Stimulated activated naive CD8-positive, alpha-beta T cell treated with anti-CD3 and anti-CD28 coated beads, Interleukin-15, Interleukin-2, amounts not matched to agents 100 ng/mL and 50 ng/mL, for 24 hours (primary cell): ENCODE results near the gene RPEL1.
"Not testable (repeated sequence)": the region's sequence is repeated elsewhere in the genome, so short reads cannot be mapped to it uniquely, and the experiment has no call there.

ENCODE experiments used
- H3K27ac Mint-ChIP-seq: one replicate; pipeline ENCODE4 v1.8.0; 2021; ENCODE audit warnings: mild to moderate bottlenecking, mixed read lengths
- H3K27me3 Mint-ChIP-seq: one replicate; pipeline ENCODE4 v1.8.0; 2021; ENCODE audit warnings: mixed read lengths
- H3K36me3 Mint-ChIP-seq: one replicate; pipeline ENCODE4 v1.8.0; 2021; ENCODE audit warnings: low read depth, mixed read lengths
- H3K4me1 Mint-ChIP-seq: one replicate; pipeline ENCODE4 v1.8.0; 2021; ENCODE audit warnings: low read depth, mixed read lengths
- H3K4me3 Mint-ChIP-seq: one replicate; pipeline ENCODE4 v1.8.0; 2021; ENCODE audit warnings: mild to moderate bottlenecking, mixed read lengths
- H3K9me3 Mint-ChIP-seq: one replicate; pipeline ENCODE4 v1.8.0; 2021; ENCODE audit warnings: mixed read lengths

Gene RPEL1

GRCh38 chr10:103245587-103245986 lies at the start of gene RPEL1:
Gene RPEL1 (plus strand): TSS chr10:103245887. CDS start chr10:103245997, 110 bp downstream.
- H3K9me3 Mint-ChIP-seq, H3K4me1 Mint-ChIP-seq, H3K36me3 Mint-ChIP-seq, H3K27ac Mint-ChIP-seq, H3K4me3 Mint-ChIP-seq: not testable (repeated sequence)
- peaks cover 11% of the 10 kb centered on the region for H3K27me3 Mint-ChIP-seq

- peaks cover 11% of the 10 kb centered on the region for H3K36me3 Mint-ChIP-seq
- peaks cover 37% of the 10 kb centered on the region for H3K4me1 Mint-ChIP-seq
- no peak overlapping the region for H3K27ac Mint-ChIP-seq
- peaks cover 5% of the 10 kb centered on the region for H3K27me3 Mint-ChIP-seq
- no peak overlapping the region for H3K4me3 Mint-ChIP-seq
- no peaks in the 10 kb centered on the region for H3K9me3 Mint-ChIP-seq
Measured at GRCh38 chr10:103196516-103196915, 49.2 kb upstream of the RPEL1 start.

GRCh38 chr10:103197174-103197573 lies 48.5 kb upstream of the RPEL1 start:
- peak overlapping the region; percentile 36 for H3K4me3 Mint-ChIP-seq
- no peaks in the 10 kb centered on the region for H3K9me3 Mint-ChIP-seq
- peaks cover 5% of the 10 kb centered on the region for H3K27me3 Mint-ChIP-seq
- H3K36me3 Mint-ChIP-seq = peaks cover 6% of the 10 kb centered on the region
- H3K27ac Mint-ChIP-seq = peak overlapping the region; percentile 81
- H3K4me1 Mint-ChIP-seq = peaks cover 31% of the 10 kb centered on the region

GRCh38 chr10:103197903-103198302 lies 47.8 kb upstream of the RPEL1 start:
- H3K36me3 Mint-ChIP-seq = peaks cover 6% of the 10 kb centered on the region
- no peak overlapping the region for H3K4me3 Mint-ChIP-seq
- H3K9me3 Mint-ChIP-seq = no peaks in the 10 kb centered on the region
- H3K27ac Mint-ChIP-seq = peak overlapping the region; percentile 42
- peaks cover 5% of the 10 kb centered on the region for H3K27me3 Mint-ChIP-seq
- peaks cover 31% of the 10 kb centered on the region for H3K4me1 Mint-ChIP-seq

GRCh38 chr10:103198648-103199047 lies 47.0 kb upstream of the RPEL1 start:
- Mint-ChIP-seq H3K36me3 (peaks cover 3% of the 10 kb centered on the region), H3K27ac (no peak overlapping the region), H3K4me3 (no peak overlapping the region), H3K9me3 (no peaks in the 10 kb centered on the region), H3K27me3 (peaks cover 5% of the 10 kb centered on the region), H3K4me1 (peaks cover 26% of the 10 kb centered on the region)

GRCh38 chr10:103199488-103199887 lies 46.2 kb upstream of the RPEL1 start:
- Mint-ChIP-seq H3K36me3 (no peaks in the 10 kb centered on the region), H3K27ac (no peak overlapping the region), H3K4me3 (no peak overlapping the region), H3K27me3 (no peaks in the 10 kb centered on the region), H3K4me1 (peaks cover 20% of the 10 kb centered on the region), H3K9me3 (no peaks in the 10 kb centered on the region)

GRCh38 chr10:103202319-103202718 lies 43.4 kb upstream of the RPEL1 start:
- peaks cover 9% of the 10 kb centered on the region for H3K4me1 Mint-ChIP-seq
- H3K36me3 Mint-ChIP-seq = no peaks in the 10 kb centered on the region
- H3K4me3 Mint-ChIP-seq = no peak overlapping the region
- no peaks in the 10 kb centered on the region for H3K9me3 Mint-ChIP-seq
- no peak overlapping the region for H3K27ac Mint-ChIP-seq
- no peaks in the 10 kb centered on the region for H3K27me3 Mint-ChIP-seq

- H3K4me3 Mint-ChIP-seq = no peak overlapping the region
- no peaks in the 10 kb centered on the region for H3K4me1 Mint-ChIP-seq
- H3K27ac Mint-ChIP-seq = no peak overlapping the region
- no peaks in the 10 kb centered on the region for H3K36me3 Mint-ChIP-seq
- H3K9me3 Mint-ChIP-seq = no peaks in the 10 kb centered on the region
- no peaks in the 10 kb centered on the region for H3K27me3 Mint-ChIP-seq
Measured at GRCh38 chr10:103203466-103203865, 42.2 kb upstream of the RPEL1 start.

GRCh38 chr10:103204353-103205255 lies 41.1 kb upstream of the RPEL1 start:
- no peak overlapping the region for H3K4me3 Mint-ChIP-seq
- no peaks in the 10 kb centered on the region for H3K27me3 Mint-ChIP-seq
- no peak overlapping the region for H3K27ac Mint-ChIP-seq
- no peaks in the 10 kb centered on the region for H3K9me3 Mint-ChIP-seq
- H3K36me3 Mint-ChIP-seq = no peaks in the 10 kb centered on the region
- no peaks in the 10 kb centered on the region for H3K4me1 Mint-ChIP-seq

GRCh38 chr10:103205401-103205800 lies 40.3 kb upstream of the RPEL1 start:
- not testable (repeated sequence) for H3K27me3 Mint-ChIP-seq, H3K36me3 Mint-ChIP-seq, H3K4me3 Mint-ChIP-seq, H3K9me3 Mint-ChIP-seq, H3K4me1 Mint-ChIP-seq, H3K27ac Mint-ChIP-seq

- H3K4me1 Mint-ChIP-seq, H3K36me3 Mint-ChIP-seq, H3K9me3 Mint-ChIP-seq, H3K4me3 Mint-ChIP-seq, H3K27ac Mint-ChIP-seq, H3K27me3 Mint-ChIP-seq: not testable (repeated sequence)
Measured at GRCh38 chr10:103206715-103207114, 39.0 kb upstream of the RPEL1 start.

- Mint-ChIP-seq H3K4me1 (no peaks in the 10 kb centered on the region), H3K36me3 (no peaks in the 10 kb centered on the region), H3K9me3 (peaks cover 3% of the 10 kb centered on the region), H3K4me3 (no peak overlapping the region), H3K27me3 (no peaks in the 10 kb centered on the region), H3K27ac (no peak overlapping the region)
Measured at GRCh38 chr10:103207141-103207540, 38.5 kb upstream of the RPEL1 start.

- H3K9me3 Mint-ChIP-seq, H3K4me1 Mint-ChIP-seq, H3K4me3 Mint-ChIP-seq, H3K27ac Mint-ChIP-seq, H3K36me3 Mint-ChIP-seq, H3K27me3 Mint-ChIP-seq: not testable (repeated sequence)
Measured at GRCh38 chr10:103207643-103208042, 38.0 kb upstream of the RPEL1 start.

GRCh38 chr10:103210262-103210661 lies 35.4 kb upstream of the RPEL1 start:
- H3K4me1 Mint-ChIP-seq, H3K9me3 Mint-ChIP-seq, H3K36me3 Mint-ChIP-seq, H3K27ac Mint-ChIP-seq, H3K27me3 Mint-ChIP-seq, H3K4me3 Mint-ChIP-seq: not testable (repeated sequence)

- H3K27ac Mint-ChIP-seq = no peak overlapping the region
- H3K36me3 Mint-ChIP-seq = no peaks in the 10 kb centered on the region
- peaks cover 9% of the 10 kb centered on the region for H3K9me3 Mint-ChIP-seq
- H3K27me3 Mint-ChIP-seq = no peaks in the 10 kb centered on the region
- no peak overlapping the region for H3K4me3 Mint-ChIP-seq
- H3K4me1 Mint-ChIP-seq = peaks cover 9% of the 10 kb centered on the region
Measured at GRCh38 chr10:103215601-103216000, 30.1 kb upstream of the RPEL1 start.

- H3K9me3 Mint-ChIP-seq, H3K27me3 Mint-ChIP-seq, H3K4me3 Mint-ChIP-seq, H3K36me3 Mint-ChIP-seq, H3K27ac Mint-ChIP-seq, H3K4me1 Mint-ChIP-seq: not testable (repeated sequence)
Measured at GRCh38 chr10:103216362-103216761, 29.3 kb upstream of the RPEL1 start.
